Endothelial cell of umbilical vein (primary cell): ENCODE data around the gene RNF150. TPM values are rescaled to one million over a fixed set of nuclear protein-coding genes. Genes with fewer than 3 reads are reported as not detected.

Source experiments
- BruUV-seq: library from RNA; stranded (reverse); fragments of 400-500 nt; replicated peaks from 2 replicates; lab custom pipeline; 2021; lab: Mats Ljungman, UMichigan
- CTCF ChIA-PET: fragments of 300-600, 350-600 bp; sonication (Branson Sonifier 250); formaldehyde crosslinking; loops from one replicate; lab custom pipeline; 2021; ENCODE audit warnings: antibody characterized with exemption, inconsistent platforms; lab: Charles Lee
- POLR2A ChIA-PET: fragments of 300-600, 350-600 bp; sonication (Branson Sonifier 250); formaldehyde crosslinking; loops from one replicate; lab custom pipeline; 2021; ENCODE audit warnings: antibody characterized with exemption, inconsistent platforms; lab: Charles Lee
- DNase-seq: peaks from one replicate; pipeline ENCODE4 v3.0.0-alpha.2; 2011; ENCODE audit warnings: low read depth, low spot score
- FAIRE-seq: peaks from 2 replicates; lab custom pipeline; 2011; peaks lifted over from hg19 to GRCh38; lab: Jason Lieb, UNC
- H2AFZ ChIP-seq: 2 replicates; pipeline ENCODE4 v1.6.0; 2012; ENCODE audit warnings: low read depth, low read length, control low read depth, inconsistent platforms
- H3K27ac ChIP-seq: 2 replicates; pipeline ENCODE4 v1.5.1; 2011; ENCODE audit warnings: low read depth, mild to moderate bottlenecking, control low read depth, low read length, moderate library complexity; ENCODE audit not compliant: insufficient read depth
- H3K27me3 ChIP-seq, 2 experiments: 2 replicates each; pipeline versions ENCODE4 v1.6.0 to v1.6.1; 2011; ENCODE audit warnings: low read length in 2 of 2, mixed read lengths in 1 of 2; ENCODE audit not compliant: control insufficient read depth in 2 of 2, insufficient read depth in 2 of 2
- H3K36me3 ChIP-seq, 2 experiments: 2 replicates in 1 of 2; 3 replicates in 1 of 2; pipeline ENCODE4 v1.5.1; 2011; ENCODE audit warnings: low read length in 2 of 2, mild to moderate bottlenecking in 1 of 2, moderate library complexity in 1 of 2; ENCODE audit not compliant: control insufficient read depth in 2 of 2, insufficient read depth in 2 of 2; ENCODE audit errors: extremely low read depth in 1 of 2
- H3K4me1 ChIP-seq: 3 replicates; pipeline ENCODE4 v1.5.1; 2011; ENCODE audit warnings: mild to moderate bottlenecking, low read length; ENCODE audit not compliant: control insufficient read depth, insufficient read depth; ENCODE audit errors: extremely low read depth
- H3K4me2 ChIP-seq: 2 replicates; pipeline ENCODE4 v1.6.1; 2011; ENCODE audit warnings: low read length, control low read depth, mixed read lengths; ENCODE audit not compliant: insufficient read depth
- H3K4me3 ChIP-seq, 3 experiments: fragments of 200-600 bp in 1 of 3; sonication (generic), shearing (Covaris generic) in 1 of 3; replicated peaks in 1 of 3; 2 replicates each; pipeline ENCODE4 v1.5.1; 2011 to 2016; ENCODE audit warnings: control low read depth in 3 of 3, low read length in 3 of 3, mild to moderate bottlenecking in 2 of 3, inconsistent platforms in 1 of 3, low read depth in 1 of 3, moderate library complexity in 1 of 3; ENCODE audit not compliant: insufficient read depth in 1 of 3
- H3K79me2 ChIP-seq: 2 replicates; pipeline ENCODE4 v1.6.0; 2012; ENCODE audit warnings: low read length, inconsistent platforms; ENCODE audit not compliant: control insufficient read depth, insufficient read depth
- H3K9ac ChIP-seq: replicated peaks from 2 replicates; pipeline ENCODE3; 2011; ENCODE audit warnings: low read length, control low read depth; ENCODE audit not compliant: insufficient read depth; ENCODE audit errors: extremely low read depth
- H3K9me1 ChIP-seq: replicated peaks from 3 replicates; pipeline ENCODE4 v1.6.0; 2011; ENCODE audit warnings: mild to moderate bottlenecking, low read length; ENCODE audit not compliant: control insufficient read depth, insufficient read depth; ENCODE audit errors: extremely low read depth
- H3K9me3 ChIP-seq: replicated peaks from 2 replicates; pipeline ENCODE4 v1.5.1; 2012; ENCODE audit warnings: low read length, inconsistent platforms; ENCODE audit not compliant: control insufficient read depth, insufficient read depth
- H4K20me1 ChIP-seq: replicated peaks from 2 replicates; pipeline ENCODE3; 2011; ENCODE audit warnings: mild to moderate bottlenecking, low read length; ENCODE audit not compliant: control insufficient read depth, insufficient read depth; ENCODE audit errors: extremely low read depth
- CTCF ChIP-seq, 2 donors: IDR thresholded peaks; 1 replicate in 1 of 2; 2 replicates in 1 of 2; pipeline ENCODE4 v1.5.1; 2011; ENCODE audit warnings: low read length in 2 of 2, mild to moderate bottlenecking in 2 of 2, moderate library complexity in 2 of 2, control low read depth in 1 of 2, inconsistent platforms in 1 of 2, low read depth in 1 of 2; ENCODE audit not compliant: insufficient read depth in 1 of 2; ENCODE audit errors: extremely low read depth in 1 of 2
- EZH2 ChIP-seq: IDR thresholded peaks from 2 replicates; pipeline ENCODE4 v1.6.1; 2012; ENCODE audit warnings: borderline replicate concordance, low read depth, mild to moderate bottlenecking, moderate library complexity, low read length, inconsistent platforms; ENCODE audit not compliant: severe bottlenecking
- FOS ChIP-seq: IDR thresholded peaks from 2 replicates; pipeline ENCODE4 v1.6.1; 2011; ENCODE audit warnings: mild to moderate bottlenecking, low read length, moderate library complexity, borderline replicate concordance; ENCODE audit not compliant: insufficient read depth
- JUN ChIP-seq: IDR thresholded peaks from 2 replicates; pipeline ENCODE4 v1.6.1; 2011; ENCODE audit warnings: borderline replicate concordance, low read depth; ENCODE audit not compliant: insufficient read length, insufficient read depth
- MAX ChIP-seq: IDR thresholded peaks from 2 replicates; pipeline ENCODE4 v1.6.1; 2011; ENCODE audit not compliant: insufficient read depth, insufficient read length
- POLR2A ChIP-seq: IDR thresholded peaks from 2 replicates; pipeline ENCODE4 v1.6.1; 2012; ENCODE audit warnings: low read depth, mild to moderate bottlenecking, control low read depth, low read length
- POLR2AphosphoS5 ChIP-seq: IDR thresholded peaks from 2 replicates; pipeline ENCODE4 v1.6.1; 2012; ENCODE audit warnings: low read depth, mild to moderate bottlenecking, control low read depth, low read length, moderate library complexity; ENCODE audit not compliant: insufficient read depth
- dilution Hi-C: fragments of 300-500 bp; cut with MboI; formaldehyde crosslinking; loops from one replicate; pipeline ENCODE4 v1.15.0; 2019; ENCODE audit warnings: low sequenced_read_pairs; ENCODE audit not compliant: extremely low pct_ligation_motif_present
- intact Hi-C: fragments of 100-400 bp; cut with micrococcal nuclease; formaldehyde crosslinking; loops from one replicate; pipeline ENCODE4 v1.10.0; 2022
- polyA plus RNA-seq, 4 experiments: library from polyadenylated mRNA; depleted of rRNA in 3 of 4; stranded (reverse) in 3 of 4; unstranded in 1 of 4; fragments of >200 nt; gene quantifications; 2 replicates each; pipeline versions ENCODE4 v1.2.1 to v1.2.3, GENCODE V29; 2011 to 2012; ENCODE audit warnings: missing spikeins in 1 of 4
- total RNA-seq: library from RNA; stranded (reverse); gene quantifications from 2 replicates; pipeline ENCODE4 v1.2.3, GENCODE V29; 2021

Gene RNF150
- total and polyA plus RNA-seq, 2 donors (not counting 3 experiments of a cell fraction or from before 2014, with no cell fraction given): 0.33 to 0.35 TPM

GRCh38 chr4:141066690-141067089 lies 66.6 kb downstream of the RNF150 start:
- POLR2A ChIA-PET: no interaction called here
- dilution Hi-C loops: no loop called here
- no peaks in the 10 kb centered on the region for H3K9me3 ChIP-seq
- no peaks in the 10 kb centered on the region for H3K4me1 ChIP-seq
- no peak overlapping the region for H3K4me3 ChIP-seq
- no TSS peak for BruUV-seq
- no peaks in the 10 kb centered on the region for H3K79me2 ChIP-seq
- H3K4me2 ChIP-seq: no peak overlapping the region
- no peak overlapping the region for H3K9ac ChIP-seq
- no peak overlapping the region for H2AFZ ChIP-seq
- CTCF ChIA-PET: no interaction called here
- H3K9me1 ChIP-seq: no peaks in the 10 kb centered on the region
- intact Hi-C loops: no loop called here
- no peak overlapping the region for H3K27ac ChIP-seq
- DNase-seq: no peak
- no peak for TF ChIP-seq MAX
- TF ChIP-seq EZH2: no peak
- no peak for TF ChIP-seq FOS
- no peak for TF ChIP-seq POLR2A
- no peaks in the 10 kb centered on the region for H4K20me1 ChIP-seq
- FAIRE-seq: no peak
- H3K36me3 ChIP-seq: no peaks in the 10 kb centered on the region
- no peaks in the 10 kb centered on the region for H3K27me3 ChIP-seq

GRCh38 chr4:141065872-141066271 lies 67.4 kb downstream of the RNF150 start:
- Histone ChIP-seq H3K9me1 (no peaks in the 10 kb centered on the region), H3K79me2 (no peaks in the 10 kb centered on the region), H4K20me1 (no peaks in the 10 kb centered on the region), H3K27me3 (no peaks in the 10 kb centered on the region), H3K36me3 (no peaks in the 10 kb centered on the region), H3K27ac (no peak overlapping the region), H3K9me3 (no peaks in the 10 kb centered on the region), H3K4me3 (no peak overlapping the region), H3K4me2 (no peak overlapping the region), H2AFZ (no peak overlapping the region), H3K9ac (no peak overlapping the region), H3K4me1 (no peaks in the 10 kb centered on the region)
- TF ChIP-seq CTCF (IDR thresholded peaks at IDR 0.05; ENCODE audit: extremely low read depth in 1 of 2, insufficient read depth in 1 of 2, low read depth in 1 of 2, low read length in 2 of 2) (no peak), JUN (no peak), POLR2A (no peak), POLR2AphosphoS5 (no peak), FOS (no peak)
- no peak for FAIRE-seq
- dilution Hi-C loops (no loop called here), intact Hi-C loops (no loop called here)
- no peak for DNase-seq
- ChIA-PET CTCF (no interaction called here), POLR2A (no interaction called here)
- no TSS peak for BruUV-seq
